HG02610 (cell line): ENCODE results near the gene NUDT16L1.
"Not testable (repeated sequence)": the region's sequence is repeated elsewhere in the genome, so short reads cannot be mapped to it uniquely, and the experiment has no call there.

Experiments used
- ATAC-seq: cut with Tn5 transposase; IDR thresholded peaks from one replicate; pipeline ENCODE4 v1.9.1; 2021; ENCODE audit warnings: mild to moderate bottlenecking, moderate library complexity; ENCODE audit not compliant: unreplicated experiment

NUDT16L1 gene

DNA sequence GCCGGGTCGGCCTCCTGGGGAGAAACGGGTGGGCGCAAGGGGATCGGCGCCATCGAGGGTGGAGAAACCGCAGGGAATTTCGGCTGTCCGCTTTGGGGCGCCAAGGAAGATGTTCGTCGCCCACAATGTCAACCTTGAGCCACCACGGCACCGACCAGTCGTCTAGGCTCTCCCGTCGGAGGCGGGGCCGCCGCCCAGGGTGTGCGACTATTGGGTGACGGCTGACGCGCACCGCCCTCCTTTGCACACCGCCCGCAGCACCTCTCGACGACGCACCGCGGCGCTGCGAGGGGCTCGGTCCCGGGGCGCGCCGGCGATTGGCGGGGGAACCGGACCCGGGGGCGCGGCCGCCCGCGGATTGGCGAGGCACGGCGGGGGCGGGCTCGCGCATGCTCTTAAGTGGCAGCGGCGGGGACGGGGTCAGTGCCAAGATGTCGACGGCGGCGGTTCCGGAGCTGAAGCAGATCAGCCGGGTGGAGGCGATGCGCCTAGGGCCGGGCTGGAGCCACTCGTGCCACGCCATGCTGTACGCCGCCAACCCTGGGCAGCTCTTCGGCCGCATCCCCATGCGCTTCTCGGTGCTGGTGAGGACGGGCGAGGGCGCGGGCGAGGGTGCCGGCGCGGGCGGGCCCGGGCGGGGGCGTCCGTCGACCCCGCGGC, at the start of gene NUDT16L1:
NUDT16L1 (plus strand) TSS at position 267 of the 660 bp plus-strand sequence; CDS start at position 432, 165 bp downstream.
- peak; percentile 95 for ATAC-seq

DNA sequence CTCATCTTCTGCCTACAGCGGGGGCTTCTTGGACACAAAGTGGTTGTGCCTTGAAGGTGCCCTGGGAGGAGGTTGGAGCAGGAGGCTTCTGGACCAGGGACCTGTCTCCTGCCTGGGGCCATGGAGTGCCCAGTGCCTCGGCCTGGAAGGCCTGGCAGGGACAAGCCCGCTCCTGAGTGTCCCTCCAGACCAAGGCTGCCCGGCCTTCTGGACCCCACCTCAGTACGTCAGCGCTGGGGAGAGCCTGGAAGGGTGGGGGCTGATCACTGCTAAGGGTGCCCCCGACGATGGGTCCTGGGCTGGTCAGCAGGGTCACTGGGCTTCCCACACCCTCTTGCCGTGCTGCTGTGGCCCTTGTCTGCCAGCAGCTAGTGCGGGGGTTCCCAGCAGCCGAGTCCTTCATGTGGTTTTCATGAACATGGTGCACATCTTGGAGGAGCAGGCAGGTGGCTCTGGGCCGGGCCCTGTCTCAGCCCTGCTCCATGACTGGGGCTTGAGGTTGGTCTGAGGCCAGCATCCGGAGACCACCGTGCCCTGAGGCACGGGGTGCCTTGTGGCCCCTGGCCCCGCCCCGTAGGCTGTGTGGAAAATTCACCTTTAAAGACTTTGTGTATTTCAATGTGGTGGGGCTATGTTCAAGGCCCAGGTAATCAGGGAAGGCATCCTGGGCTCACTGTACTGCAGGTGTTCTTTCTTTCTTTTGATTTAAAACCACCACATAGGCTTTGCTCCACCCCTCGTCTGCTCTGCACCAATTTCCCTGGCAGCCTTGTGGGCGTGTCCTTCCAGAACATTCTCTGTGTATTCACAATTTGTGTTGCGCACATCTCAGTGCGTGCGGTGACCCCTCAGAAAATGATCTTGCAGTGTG, 46.4 kb upstream of the NUDT16L1 start:
- ATAC-seq: no peak

GRCh38 chr16:4647644-4647980, 45.8 kb upstream of the NUDT16L1 start:
- ATAC-seq: no peak

DNA sequence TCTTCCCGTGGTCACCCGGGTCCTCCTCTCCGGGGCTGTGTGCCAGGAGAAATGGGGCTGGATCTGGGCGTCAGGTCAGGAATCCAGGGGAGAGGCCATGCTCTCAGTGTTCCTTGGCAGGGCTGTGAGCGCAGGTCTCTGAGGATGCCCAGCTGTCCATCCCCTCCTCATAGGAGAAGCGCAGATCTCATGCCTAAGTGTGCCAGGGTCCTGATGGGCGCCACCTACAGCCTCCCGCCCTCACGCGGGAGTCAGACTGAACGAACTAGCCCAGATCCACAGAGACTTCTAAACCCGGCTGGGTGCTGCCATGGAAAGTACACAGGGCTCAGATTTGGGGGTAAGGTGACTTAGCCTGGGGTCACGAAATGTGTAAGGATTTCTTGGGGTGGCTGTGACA, 44.4 kb upstream of the NUDT16L1 start:
- no peak for ATAC-seq

DNA sequence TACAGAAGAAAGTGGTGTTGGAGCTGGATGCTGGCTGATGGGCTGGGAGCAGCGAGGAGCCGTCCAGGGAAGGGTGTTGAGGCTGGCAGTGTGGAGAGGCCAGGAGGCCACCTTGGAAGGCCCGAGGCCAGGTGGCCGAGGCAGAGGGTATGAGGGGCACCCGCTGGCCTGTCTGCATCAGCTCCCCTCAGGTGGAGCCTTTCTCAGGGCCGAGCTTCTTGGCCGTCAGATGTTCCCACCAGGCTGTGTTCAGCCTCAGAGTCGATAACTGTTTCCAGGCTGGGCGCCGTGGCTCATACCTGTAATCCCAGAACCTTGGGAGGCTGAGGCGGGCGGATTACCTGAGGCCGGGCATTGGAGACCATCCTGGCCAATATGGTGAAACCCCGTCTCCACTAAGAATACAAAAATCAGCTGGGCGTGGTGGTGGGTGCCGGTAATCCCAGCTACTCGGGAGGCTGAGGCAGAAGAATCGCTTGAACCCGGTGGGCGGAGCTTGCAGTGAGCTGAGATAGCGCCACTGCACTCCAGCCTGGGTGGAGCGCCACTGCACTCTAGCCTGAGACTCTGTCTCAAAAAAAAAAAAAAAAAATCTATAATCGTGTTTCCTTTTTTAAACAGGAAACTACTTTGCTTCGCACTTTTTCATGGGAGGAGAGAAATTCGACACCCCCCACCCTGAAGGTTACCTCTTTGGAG, 43.5 kb upstream of the NUDT16L1 start:
- ATAC-seq: no peak

DNA sequence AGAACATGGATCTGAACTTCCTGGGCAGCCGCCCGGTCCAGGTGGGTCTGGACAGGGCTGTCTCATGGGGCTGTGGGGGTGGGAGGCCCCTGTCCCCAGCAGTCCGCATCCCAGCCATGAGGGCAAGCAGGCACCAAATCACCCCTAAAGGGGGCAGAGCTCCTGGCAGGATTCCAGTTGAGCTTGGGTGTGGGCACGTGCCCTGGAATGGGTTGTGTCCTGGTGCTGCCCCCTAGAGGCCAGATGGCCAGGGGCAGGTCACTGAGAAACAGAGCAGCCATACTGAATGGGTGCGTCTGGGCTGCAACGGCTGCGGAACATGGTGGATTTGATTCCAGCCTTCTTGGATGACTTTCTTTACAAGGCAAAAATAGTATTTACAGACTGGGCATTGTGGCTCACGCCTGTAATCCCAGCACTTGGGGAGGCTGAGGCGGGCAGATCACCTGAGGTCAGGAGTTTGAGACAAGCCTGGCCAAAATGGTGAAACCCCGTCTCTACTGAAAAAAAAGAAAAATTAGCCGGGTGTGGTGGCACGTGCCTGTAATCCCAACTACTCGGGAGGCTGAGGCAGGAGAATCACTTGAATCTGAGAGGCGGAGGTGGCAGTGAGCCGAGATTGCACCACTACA, 42.8 kb upstream of the NUDT16L1 start:
- ATAC-seq: not testable (repeated sequence)

GRCh38 chr16:4651827-4652226, 41.5 kb upstream of the NUDT16L1 start:
- no peak for ATAC-seq

DNA sequence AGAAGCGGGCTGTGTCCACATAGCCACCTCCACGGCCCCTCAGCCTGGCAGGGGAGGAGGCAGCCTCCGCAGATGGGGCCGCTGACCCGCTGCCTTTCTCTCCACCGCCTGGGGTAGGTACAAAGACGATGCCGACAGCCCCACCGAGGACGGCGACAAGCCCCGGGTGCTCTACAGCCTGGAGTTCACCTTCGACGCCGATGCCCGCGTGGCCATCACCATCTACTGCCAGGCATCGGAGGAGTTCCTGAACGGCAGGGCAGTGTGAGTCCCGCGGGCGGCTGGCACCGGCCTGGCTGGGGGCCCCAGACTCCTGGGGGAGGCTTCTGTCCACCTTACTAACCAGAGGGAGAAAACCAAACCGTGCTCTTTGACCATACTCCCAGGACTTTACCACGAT, 40.8 kb upstream of the NUDT16L1 start:
- ATAC-seq: no peak

DNA sequence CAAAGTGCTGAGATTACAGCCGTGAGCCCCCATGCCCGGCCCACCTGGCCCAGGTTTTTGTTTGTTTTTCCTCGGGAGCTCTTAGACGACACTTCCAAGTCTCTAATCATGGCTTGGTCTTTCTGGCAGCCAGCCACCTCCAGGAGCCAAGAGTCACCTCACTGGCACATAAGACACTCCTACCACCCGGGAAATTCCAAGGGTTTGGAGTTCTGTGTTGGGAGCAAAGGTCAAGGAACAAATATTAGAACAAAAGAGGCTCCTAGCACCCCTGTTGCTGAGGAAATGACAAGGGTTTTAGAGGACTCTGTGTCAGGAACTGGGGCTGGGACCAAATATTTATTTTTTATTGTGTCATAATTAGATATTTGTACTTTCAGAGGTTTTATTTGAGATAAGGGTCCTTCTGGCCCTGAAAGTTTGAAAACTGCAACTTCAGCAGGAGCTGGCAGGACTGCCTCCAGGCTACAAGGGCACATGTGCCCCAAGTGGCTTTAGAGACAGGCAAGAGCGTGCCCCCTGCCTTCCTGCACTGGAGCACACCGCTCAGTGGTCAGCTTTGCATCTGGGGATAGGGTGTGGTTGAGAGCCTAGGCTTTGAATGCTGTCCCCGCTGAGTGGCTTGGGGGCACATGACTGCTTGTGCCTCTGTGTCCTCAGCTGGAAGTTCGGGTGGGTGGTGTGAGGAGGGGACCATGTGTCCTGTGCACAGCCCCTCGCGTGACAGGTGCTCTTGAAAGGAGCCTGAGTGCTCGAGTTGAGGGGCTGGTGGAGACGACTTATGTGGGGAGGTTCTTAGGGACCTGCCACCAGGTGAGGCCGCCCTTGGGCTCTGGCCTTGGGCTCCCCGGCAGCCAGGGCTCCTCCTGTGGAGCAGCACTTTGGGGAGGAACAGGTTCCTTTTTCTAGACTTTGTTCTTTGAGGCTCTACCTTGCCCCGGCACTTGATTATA, 39.1 kb upstream of the NUDT16L1 start:
- no peak for ATAC-seq

DNA sequence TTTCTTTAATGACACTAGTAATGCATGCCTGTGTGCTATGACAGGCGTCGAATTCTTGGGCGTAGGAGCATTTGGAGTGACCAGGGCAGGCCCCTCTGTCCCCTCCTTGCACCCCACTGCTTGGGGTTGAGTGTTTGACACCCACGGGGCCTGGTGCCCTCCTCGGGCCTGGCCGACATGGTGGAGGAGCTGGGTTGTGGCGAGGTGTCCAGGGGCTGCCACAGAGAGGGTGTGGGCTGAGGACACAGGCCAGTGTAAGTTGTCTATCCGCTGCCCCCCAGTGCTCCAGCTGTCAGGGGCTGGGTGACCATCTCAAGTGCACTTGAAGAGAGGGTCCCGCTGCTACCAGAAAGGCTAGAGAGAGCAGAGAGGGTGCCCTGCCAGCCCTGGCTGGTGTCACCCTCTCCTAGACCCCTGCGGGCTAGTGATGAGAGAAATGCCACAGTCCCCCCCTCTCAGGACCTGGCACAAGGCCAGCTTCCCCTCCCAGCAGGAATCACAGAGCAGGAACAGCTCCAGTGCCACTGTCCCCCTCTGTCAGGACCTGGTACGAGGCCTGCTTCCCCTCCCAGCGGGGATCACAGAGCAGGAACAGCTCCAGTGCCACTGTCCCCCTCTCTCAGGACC, 38.3 kb upstream of the NUDT16L1 start:
- ATAC-seq: no peak

DNA sequence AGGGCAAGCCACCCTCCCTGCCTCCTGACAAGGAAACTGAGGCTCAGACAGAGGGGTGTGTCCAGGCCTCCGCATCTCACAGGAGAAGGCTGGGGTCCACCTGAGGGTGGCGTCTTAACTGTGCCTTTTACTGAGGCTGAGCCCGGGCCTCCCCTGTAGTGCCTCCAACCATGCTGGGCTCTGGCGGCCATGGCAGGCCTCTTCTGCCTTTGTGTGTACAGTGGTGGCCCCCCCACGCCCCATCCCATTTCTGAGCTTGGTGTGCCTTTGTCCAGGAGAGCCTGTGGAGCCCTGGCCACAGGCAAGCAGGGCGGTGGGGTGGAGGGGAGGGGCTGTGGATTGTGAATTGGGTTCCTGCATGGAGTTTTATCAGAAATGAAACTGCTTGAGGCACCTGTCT, 37.6 kb upstream of the NUDT16L1 start:
- ATAC-seq: no peak

DNA sequence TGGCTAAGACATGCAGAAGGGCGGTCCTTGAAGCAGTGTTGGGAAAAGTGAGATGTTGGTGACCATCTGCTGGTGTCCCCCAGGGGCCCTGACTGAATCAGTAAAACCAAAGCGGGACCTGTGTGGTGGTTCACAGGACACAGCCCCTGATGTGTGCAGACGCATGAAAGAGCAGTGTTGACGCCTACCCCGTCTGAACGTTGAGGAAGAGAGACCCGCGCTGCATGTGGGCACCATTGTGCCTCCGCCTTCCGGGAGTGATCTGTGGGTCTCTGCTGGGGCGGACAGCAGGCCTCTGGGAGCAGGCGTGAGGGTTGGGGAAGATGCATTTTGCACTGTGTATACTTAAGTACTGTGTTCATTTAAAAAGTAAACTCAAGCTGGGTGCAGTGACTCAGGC, 37.1 kb upstream of the NUDT16L1 start:
- ATAC-seq: no peak

- no peak for ATAC-seq
Observed at GRCh38 chr16:4656695-4657686, 36.4 kb upstream of the NUDT16L1 start.

GRCh38 chr16:4659363-4660353, 33.7 kb upstream of the NUDT16L1 start:
- no peak for ATAC-seq

- ATAC-seq: peak; percentile 58
Observed at GRCh38 chr16:4660454-4661007, 32.8 kb upstream of the NUDT16L1 start.

GRCh38 chr16:4661661-4662060, 31.7 kb upstream of the NUDT16L1 start:
- no peak for ATAC-seq

DNA sequence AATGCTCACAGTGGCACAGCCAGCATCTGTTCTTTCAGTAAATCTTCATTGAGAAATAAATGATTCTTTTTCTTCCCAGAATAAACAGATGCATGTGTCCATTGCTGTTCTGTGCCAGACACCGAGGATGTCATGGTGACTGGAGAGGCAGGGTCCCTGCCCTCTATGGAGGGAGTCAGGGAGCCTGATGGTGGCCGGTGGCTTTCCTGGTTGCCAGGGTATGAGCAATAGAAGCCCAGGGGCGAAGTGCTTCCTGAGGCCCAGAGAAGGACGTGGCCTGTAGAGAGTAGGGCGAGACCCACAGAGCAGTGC, 29.9 kb upstream of the NUDT16L1 start:
- ATAC-seq: no peak
